Skin epidermis (tissue), 12 donors: ENCODE data around the gene CA12.
A peak's percentile ranks its signal among the peaks of the same experiment; 100 is the strongest.

Experiments
- H3K27ac ChIP-seq, 21 experiments: fragments of 200-600 bp; sonication (generic) in 11 of 21; one replicate each; pipeline ENCODE4 v1.5.0; 2020; ENCODE audit warnings: mild to moderate bottlenecking in 3 of 21, inconsistent platforms in 2 of 21, moderate library complexity in 2 of 21
- H3K4me3 ChIP-seq, 7 experiments: fragments of 200-600 bp; sonication (generic) in 2 of 7; one replicate each; pipeline ENCODE4 v1.5.0; 2020; ENCODE audit warnings: inconsistent platforms in 2 of 7, mild to moderate bottlenecking in 2 of 7, moderate library complexity in 1 of 7

The CA12 gene

DNA sequence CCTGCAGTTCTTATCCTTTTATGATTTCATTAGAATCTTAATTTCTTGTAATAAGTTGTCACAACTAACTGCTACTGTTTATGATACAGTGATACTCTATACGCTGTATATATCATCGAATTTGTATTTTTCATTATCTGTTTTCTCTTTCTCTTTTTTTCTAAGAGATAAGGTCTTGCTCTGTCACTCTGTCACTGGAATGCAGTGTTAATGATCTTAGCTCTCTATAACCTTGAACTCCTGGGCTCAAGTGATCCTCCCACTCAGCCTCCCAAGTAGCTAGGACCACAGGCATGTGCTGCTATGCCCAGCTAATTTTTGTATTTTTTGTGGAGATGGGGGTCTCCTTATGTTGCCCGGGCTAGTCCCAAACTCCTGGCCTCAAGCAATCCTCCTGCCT, 89.4 kb downstream of the CA12 start:
- no peak overlapping the region for H3K4me3 ChIP-seq
- H3K27ac ChIP-seq, result peak overlapping the region in 6 of 21 experiments; percentile 25 to 72 (median 48)

DNA sequence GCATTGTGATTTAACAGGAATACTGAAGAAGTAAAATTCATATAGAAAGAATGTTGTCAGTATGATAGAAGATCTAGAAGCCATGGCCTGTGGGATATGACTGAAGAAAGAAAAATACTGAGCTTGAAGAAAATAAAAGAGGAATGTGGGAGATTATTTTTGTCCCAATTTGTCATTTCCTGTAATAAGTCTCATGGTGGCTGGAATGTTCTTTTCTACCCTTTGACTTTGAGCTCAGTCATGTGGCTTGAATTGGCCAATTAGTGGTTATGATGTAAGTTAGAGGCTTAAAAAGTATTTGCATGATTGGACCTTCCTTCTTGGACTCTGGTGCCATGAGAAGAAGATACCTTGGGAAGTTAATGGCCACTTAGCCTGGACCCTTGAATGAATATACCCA, 90.1 kb downstream of the CA12 start:
- H3K27ac ChIP-seq, result peak overlapping the region in 11 of 21 experiments; percentile 5 to 72 (median 47)
- no peak overlapping the region for H3K4me3 ChIP-seq

DNA sequence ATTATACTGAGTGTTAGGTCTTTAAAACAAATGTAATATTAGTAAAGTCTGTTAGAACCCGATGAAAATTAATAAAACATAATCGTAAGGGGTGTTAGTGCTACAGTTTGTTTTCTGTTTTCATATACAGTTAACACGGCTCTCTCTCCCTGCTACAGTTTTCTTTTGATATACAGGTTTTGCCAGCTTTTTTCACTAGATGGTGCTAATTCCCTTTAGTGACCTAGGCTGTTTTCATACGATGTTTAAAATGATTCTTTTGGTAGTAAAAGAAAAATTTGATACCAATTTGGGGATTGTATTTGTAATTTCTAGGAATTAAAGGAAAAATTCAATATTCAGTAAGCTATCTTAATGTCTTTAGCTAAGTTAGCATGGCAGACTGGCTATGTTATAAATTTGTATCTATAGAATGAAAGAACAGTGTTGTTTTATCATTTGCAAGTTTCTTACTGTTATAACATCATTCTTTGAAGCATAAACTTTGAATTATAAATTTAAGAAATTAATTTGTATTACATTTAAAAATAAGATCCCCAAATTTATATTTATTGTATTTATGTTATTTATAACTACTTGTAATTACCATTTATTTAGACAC, 92.8 kb downstream of the CA12 start:
- H3K27ac ChIP-seq, result peak overlapping the region in 1 of 21 experiments; percentile 32
- H3K4me3 ChIP-seq, result no peak overlapping the region

DNA sequence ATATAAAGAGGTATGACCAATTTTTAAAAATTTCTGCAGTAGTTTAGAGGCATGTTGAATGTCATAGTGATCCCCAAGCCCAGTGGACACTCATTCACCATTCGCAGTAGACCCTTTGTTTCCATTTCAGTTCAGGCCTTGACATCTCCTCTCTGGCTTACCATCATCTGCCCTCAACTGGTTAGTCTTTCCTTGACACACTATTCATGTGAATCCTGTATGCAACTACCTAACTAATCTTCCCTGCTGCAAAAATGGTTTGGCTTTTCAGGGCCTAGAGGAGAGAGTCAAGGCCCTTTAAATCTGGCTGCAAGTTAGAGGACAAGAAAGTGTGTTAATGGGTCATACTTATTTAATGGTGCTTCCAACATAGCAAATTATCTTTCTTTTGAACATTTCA, 93.3 kb downstream of the CA12 start:
- peak overlapping the region in 1 of 21 experiments; percentile 32 for H3K27ac ChIP-seq

DNA sequence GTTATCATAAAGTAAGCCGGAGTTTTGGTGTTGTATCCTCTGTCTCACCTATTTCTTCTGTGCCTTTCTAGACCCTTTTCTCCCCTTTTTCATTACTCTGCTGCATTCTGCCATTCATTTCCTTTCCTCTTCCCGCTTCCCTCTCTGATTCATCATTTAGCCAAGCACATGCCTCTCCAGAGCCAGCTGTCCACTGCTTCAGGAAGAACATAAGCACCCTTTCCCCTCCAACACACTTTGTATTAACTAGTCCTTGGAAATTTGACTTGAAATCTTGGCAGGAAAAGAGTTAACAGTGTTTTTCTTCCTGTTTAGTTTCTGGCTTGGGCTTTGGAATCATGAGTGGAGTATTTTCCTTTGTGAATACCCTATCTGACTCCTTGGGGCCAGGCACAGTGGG, 94.5 kb downstream of the CA12 start:
- no peak overlapping the region for H3K4me3 ChIP-seq
- no peak overlapping the region for H3K27ac ChIP-seq

More for the DNA sequence above, 93.3 kb downstream of the CA12 start:
- H3K4me3 ChIP-seq, result no peak overlapping the region

DNA sequence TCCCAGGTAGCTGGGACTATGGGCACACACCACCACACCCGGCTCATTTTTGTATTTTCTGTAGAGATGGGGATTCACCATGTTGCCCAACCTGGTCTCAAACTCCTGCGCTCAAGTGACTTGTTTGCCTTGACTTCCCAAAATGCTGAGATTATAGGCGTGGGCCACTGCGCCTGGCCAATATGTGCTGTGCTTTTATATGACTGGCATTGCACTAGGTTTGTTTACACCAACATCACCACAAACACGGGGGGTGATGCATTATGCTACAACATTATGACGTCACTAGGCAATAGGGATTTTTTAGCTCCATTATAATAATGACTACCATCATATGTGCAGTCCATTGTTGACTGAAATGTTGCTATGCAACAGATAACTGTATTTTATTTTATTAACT, 97.3 kb downstream of the CA12 start:
- Histone ChIP-seq H3K27ac (no peak overlapping the region), H3K4me3 (no peak overlapping the region)

DNA sequence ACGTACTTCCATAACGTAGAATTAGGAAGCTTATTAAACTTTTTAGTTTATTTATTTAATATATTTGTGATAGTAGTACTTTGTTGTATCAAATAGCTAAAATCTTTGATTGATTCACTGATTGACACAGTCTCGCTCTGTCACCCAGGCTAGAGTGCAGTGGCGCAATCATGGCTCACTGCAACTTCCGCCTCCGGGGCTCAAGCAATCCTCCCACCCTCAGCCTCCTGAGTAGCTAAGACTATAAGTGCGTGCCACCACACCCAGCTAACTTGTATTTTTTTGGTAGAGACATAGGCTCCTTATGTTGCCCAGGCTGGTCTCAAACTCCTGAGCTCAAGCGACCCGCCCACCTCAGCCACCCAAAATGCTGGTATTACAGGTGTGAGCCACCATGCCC, 98.5 kb downstream of the CA12 start:
- Histone ChIP-seq H3K4me3 (no peak overlapping the region), H3K27ac (peak overlapping the region in 2 of 21 experiments; percentile 27 to 32)

DNA sequence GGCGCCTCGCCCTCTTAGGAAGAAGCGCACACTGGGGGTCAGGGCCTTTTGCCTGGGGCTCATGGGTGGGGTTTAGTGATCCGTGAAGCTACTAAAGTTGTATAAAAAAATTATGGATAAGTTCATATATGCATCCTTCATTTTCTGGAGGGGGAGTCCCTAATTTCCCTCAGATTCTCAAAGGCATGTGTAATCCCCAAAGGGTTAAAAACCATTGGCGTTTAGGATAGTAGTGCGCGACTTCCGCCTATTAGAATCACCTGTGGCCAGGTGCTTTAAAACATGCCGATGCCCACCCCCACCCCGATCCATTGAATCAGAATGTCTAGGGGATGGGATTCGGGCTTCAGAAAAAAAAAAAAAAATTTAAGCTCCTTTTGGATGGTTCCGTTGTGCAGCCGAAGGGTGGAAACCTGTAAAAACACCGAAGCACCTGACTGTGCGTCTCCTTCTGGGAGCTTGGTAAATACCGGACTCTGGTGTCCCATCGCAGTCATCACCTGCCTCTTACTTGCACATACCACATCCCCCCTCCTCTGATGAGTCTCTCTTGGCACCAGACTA, 103.7 kb downstream of the CA12 start:
- H3K27ac ChIP-seq, result peak overlapping the region; percentile 57 to 93 (median 87)
- H3K4me3 ChIP-seq, result peak overlapping the region; percentile 68 to 91 (median 82)

DNA sequence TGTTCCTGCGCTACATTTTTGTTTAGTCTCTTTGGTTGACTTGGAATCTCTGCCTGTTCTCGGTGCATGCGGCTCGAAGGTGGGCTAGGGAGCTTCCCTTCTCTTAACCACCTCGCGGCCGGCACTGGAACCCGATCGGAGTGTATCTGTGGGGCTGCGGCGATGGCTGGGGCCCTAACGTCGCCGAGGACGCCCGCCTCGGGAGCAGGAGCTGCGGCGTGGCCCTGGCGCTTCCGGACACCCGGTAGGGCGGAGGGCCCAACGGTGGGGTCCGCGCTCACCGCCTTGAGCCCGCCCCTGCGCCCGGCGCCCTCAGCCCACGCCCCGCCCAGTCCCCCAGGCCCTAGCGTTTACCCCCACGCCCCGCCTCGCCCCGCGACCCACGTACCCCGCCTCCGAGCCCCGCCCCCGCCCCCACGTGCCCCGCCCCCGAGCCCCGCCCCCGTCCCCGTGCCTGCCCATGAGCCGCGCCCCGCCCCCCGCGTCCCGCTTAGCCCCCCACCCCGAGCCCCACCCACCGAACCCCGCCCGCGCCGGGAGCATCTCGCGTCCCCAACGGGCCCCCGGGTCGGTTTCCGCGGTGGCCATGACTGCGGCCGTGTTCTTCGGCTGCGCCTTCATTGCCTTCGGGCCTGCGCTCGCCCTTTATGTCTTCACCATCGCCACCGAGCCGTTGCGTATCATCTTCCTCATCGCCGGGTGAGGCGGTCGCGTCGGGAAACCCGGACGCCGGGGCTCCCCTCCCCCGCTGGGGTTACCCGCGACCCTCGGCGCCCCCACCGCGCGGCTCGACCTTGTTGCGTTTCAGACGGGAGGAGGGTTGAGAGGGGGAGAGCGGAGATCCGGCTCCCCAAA, 104.4 kb downstream of the CA12 start, which contains the start of gene APH1B:
TSS of gene APH1B (plus strand) at position 568 of the 855 bp plus-strand sequence. CDS start at position 587, 19 bp downstream.
- peak within 1 kb of the TSS; percentile 57 to 93 (median 87) for H3K27ac ChIP-seq
- H3K4me3 ChIP-seq, result peak within 1 kb of the TSS; percentile 68 to 91 (median 82)

DNA sequence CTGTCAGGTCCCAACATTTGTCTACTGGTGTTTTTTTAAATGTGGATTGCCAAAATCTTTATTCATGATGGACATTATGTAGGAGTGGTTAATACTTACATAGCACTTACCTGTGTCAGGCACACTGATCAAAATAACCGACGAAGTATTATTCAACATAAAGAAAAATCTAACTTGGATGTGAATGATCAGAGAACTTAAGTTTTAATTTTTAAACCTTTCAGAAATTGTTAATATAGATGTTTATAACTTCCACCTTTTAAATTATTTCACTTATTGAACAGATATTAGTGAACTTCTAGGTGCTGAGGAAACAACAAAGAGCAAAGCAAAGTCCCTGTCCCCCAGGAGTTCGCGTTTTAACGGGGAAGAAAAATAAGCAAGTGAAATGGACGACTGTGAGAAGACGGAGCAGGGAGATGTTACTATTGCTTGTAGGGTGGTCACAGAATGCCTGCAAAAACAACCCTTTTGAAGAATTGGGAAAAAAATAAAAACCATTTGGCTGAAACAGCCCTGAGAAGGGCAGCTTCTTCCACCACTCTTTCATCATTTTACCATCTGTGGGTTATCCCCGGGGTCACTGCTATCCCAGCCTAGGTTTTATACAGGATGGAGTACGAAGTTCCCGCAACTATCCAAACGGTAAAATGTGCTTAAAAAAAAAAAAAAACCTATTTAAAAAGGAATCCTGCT, 105.2 kb downstream of the CA12 start:
- peak overlapping the region in 20 of 21 experiments; percentile 62 to 93 (median 86) for H3K27ac ChIP-seq
- H3K4me3 ChIP-seq, result peak overlapping the region; percentile 68 to 91 (median 82)

DNA sequence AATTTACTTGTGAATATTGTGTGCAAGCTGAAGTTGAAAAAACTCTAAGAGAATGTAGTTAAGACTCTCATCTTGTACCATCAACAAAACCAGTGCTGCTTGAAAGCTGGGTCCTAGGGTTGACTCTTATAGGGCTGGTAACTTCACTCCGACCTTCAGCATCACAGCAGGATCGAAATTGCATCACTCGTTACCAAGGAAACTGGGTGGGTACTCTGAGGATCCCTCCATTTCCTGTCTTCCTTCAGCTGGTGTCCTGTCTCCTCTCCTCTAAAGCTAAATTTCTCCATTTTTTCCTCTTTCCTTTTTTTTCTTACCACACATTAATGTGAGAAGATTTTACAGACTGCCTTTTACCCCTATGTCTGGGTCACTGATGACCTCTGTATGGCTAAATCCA, 107.2 kb downstream of the CA12 start:
- Histone ChIP-seq H3K27ac (no peak overlapping the region), H3K4me3 (no peak overlapping the region)
